ENCODE data around the gene SPTSSA. TPM values are rescaled to one million over a fixed set of nuclear protein-coding genes. Genes with fewer than 3 reads are reported as not detected.
"Not testable (repeated sequence)": the region's sequence is repeated elsewhere in the genome, so short reads cannot be mapped to it uniquely, and the experiment has no call there.

SPTSSA gene
- total RNA-seq, 1 donor from 2014 or later: 10.4 TPM

GRCh38 chr14:34436118-34436905 lies 25.7 kb downstream of the SPTSSA start:
- peak overlapping the region; percentile 78 for H3K27ac Mint-ChIP-seq
- H3K4me1 Mint-ChIP-seq: peaks cover 13% of the 10 kb centered on the region
- DNase-seq (ENCODE audit: low spot score in 2 of 2, unreplicated experiment in 2 of 2): no peak
- TF ChIP-seq CTCF (IDR thresholded peaks at IDR 0.05; ENCODE audit: unreplicated experiment): no peak
- no peaks in the 10 kb centered on the region for H3K27me3 Mint-ChIP-seq (ENCODE audit: low read depth)
- H3K36me3 Mint-ChIP-seq: peaks cover 13% of the 10 kb centered on the region
- H3K4me3 Mint-ChIP-seq: no peak overlapping the region
- H3K9me3 Mint-ChIP-seq: peaks cover 7% of the 10 kb centered on the region

GRCh38 chr14:34433957-34434356 lies 28.1 kb downstream of the SPTSSA start:
- H3K9me3 Mint-ChIP-seq: peaks cover 12% of the 10 kb centered on the region
- no peak for TF ChIP-seq CTCF (IDR thresholded peaks at IDR 0.05; ENCODE audit: unreplicated experiment)
- no peak overlapping the region for H3K4me3 Mint-ChIP-seq
- no peak for DNase-seq (ENCODE audit: low spot score in 2 of 2, unreplicated experiment in 2 of 2)
- H3K27me3 Mint-ChIP-seq (ENCODE audit: low read depth): no peaks in the 10 kb centered on the region
- H3K4me1 Mint-ChIP-seq: peaks cover 13% of the 10 kb centered on the region
- peaks cover 15% of the 10 kb centered on the region for H3K36me3 Mint-ChIP-seq
- no peak overlapping the region for H3K27ac Mint-ChIP-seq

GRCh38 chr14:34428102-34428466 lies 34.0 kb downstream of the SPTSSA start:
- H3K27ac Mint-ChIP-seq; DNase-seq (ENCODE audit: low spot score in 2 of 2, unreplicated experiment in 2 of 2); H3K27me3 Mint-ChIP-seq (ENCODE audit: low read depth); H3K4me3 Mint-ChIP-seq; H3K4me1 Mint-ChIP-seq: not testable (repeated sequence)
- Mint-ChIP-seq H3K9me3 (peaks cover 12% of the 10 kb centered on the region), H3K36me3 (peaks cover 12% of the 10 kb centered on the region)

GRCh38 chr14:34426313-34427295 lies 35.4 kb downstream of the SPTSSA start:
- H3K4me3 Mint-ChIP-seq: no peak overlapping the region
- no peak for DNase-seq (ENCODE audit: low spot score in 2 of 2, unreplicated experiment in 2 of 2)
- H3K4me1 Mint-ChIP-seq: no peaks in the 10 kb centered on the region
- H3K27me3 Mint-ChIP-seq (ENCODE audit: low read depth): no peaks in the 10 kb centered on the region
- no peak for TF ChIP-seq CTCF (IDR thresholded peaks at IDR 0.05; ENCODE audit: unreplicated experiment)
- H3K9me3 Mint-ChIP-seq: peaks cover 7% of the 10 kb centered on the region
- peaks cover 3% of the 10 kb centered on the region for H3K36me3 Mint-ChIP-seq
- H3K27ac Mint-ChIP-seq: no peak overlapping the region

GRCh38 chr14:34425095-34425851 lies 36.8 kb downstream of the SPTSSA start:
- H3K4me3 Mint-ChIP-seq: no peak overlapping the region
- H3K27ac Mint-ChIP-seq: no peak overlapping the region
- H3K27me3 Mint-ChIP-seq (ENCODE audit: low read depth): no peaks in the 10 kb centered on the region
- H3K36me3 Mint-ChIP-seq: no peaks in the 10 kb centered on the region
- peaks cover 12% of the 10 kb centered on the region for H3K9me3 Mint-ChIP-seq
- no peak for DNase-seq (ENCODE audit: low spot score in 2 of 2, unreplicated experiment in 2 of 2)
- no peak for TF ChIP-seq CTCF (IDR thresholded peaks at IDR 0.05; ENCODE audit: unreplicated experiment)
- no peaks in the 10 kb centered on the region for H3K4me1 Mint-ChIP-seq
